DND-41 (cell line): ENCODE results near the gene CARD9.

Experiments
- ATAC-seq: fragments of 200-7000 bp; cut with Tn5 transposase; 3 replicates; pipeline ENCODE4 v1.9.1; 2021; ENCODE audit warnings: low read depth; ENCODE audit not compliant: insufficient read depth
- DNase-seq: peaks from one replicate; pipeline ENCODE4 v3.0.0-alpha.2; 2020
- H2AFZ ChIP-seq: 2 replicates; pipeline ENCODE4 v1.6.0; 2012; ENCODE audit warnings: low read depth, low read length
- H3K27ac ChIP-seq: 2 replicates; pipeline ENCODE4 v1.5.1; 2012; ENCODE audit warnings: low read length, inconsistent platforms
- H3K27me3 ChIP-seq: fragments of 200-600 bp; sonication (generic); 2 replicates; pipeline ENCODE4 v1.6.0; 2012; ENCODE audit warnings: low read length, mild to moderate bottlenecking, inconsistent platforms; ENCODE audit not compliant: insufficient read depth, poor library complexity
- H3K36me3 ChIP-seq: 2 replicates; pipeline ENCODE4 v1.5.1; 2012; ENCODE audit warnings: low read length, inconsistent platforms; ENCODE audit not compliant: insufficient read depth
- H3K4me1 ChIP-seq: 2 replicates; pipeline ENCODE4 v1.5.1; 2012; ENCODE audit warnings: mild to moderate bottlenecking, low read length; ENCODE audit not compliant: insufficient read depth
- H3K4me2 ChIP-seq: 2 replicates; pipeline ENCODE4 v1.6.0; 2012; ENCODE audit warnings: mild to moderate bottlenecking, moderate library complexity, low read length, inconsistent platforms; ENCODE audit not compliant: insufficient read depth
- H3K4me3 ChIP-seq, 2 experiments: fragments of 200-600 bp in 1 of 2; shearing (Covaris generic) in 1 of 2; 2 replicates each; pipeline ENCODE4 v1.5.1; 2012 to 2016; ENCODE audit warnings: inconsistent platforms in 2 of 2, low read length in 2 of 2, mild to moderate bottlenecking in 2 of 2, low read depth in 1 of 2, moderate library complexity in 1 of 2
- H3K79me2 ChIP-seq: 2 replicates; pipeline ENCODE4 v1.6.0; 2012; ENCODE audit warnings: low read length, inconsistent platforms; ENCODE audit not compliant: insufficient read depth
- H3K9ac ChIP-seq: 2 replicates; pipeline ENCODE4 v1.6.0; 2012; ENCODE audit warnings: low read depth, mild to moderate bottlenecking, inconsistent platforms, low read length, moderate library complexity
- H3K9me3 ChIP-seq: 2 replicates; pipeline ENCODE4 v1.5.1; 2012; ENCODE audit warnings: low read length, moderate library complexity, mild to moderate bottlenecking, inconsistent platforms; ENCODE audit not compliant: insufficient read depth, severe bottlenecking
- H4K20me1 ChIP-seq: 2 replicates; pipeline ENCODE4 v1.6.0; 2012; ENCODE audit warnings: low read length; ENCODE audit not compliant: insufficient read depth
- EZH2 ChIP-seq: IDR thresholded peaks from 3 replicates; pipeline ENCODE4 v1.6.1; 2012; ENCODE audit warnings: borderline replicate concordance, low read depth, mild to moderate bottlenecking, moderate library complexity, low read length, inconsistent platforms; ENCODE audit not compliant: severe bottlenecking
- TF ChIP-seq, protein P1 (sequence below): IDR thresholded peaks from 2 replicates; pipeline ENCODE4 v1.5.1; 2012; ENCODE audit warnings: borderline replicate concordance, low read length, moderate library complexity, mild to moderate bottlenecking; ENCODE audit not compliant: poor library complexity, severe bottlenecking; ENCODE audit errors: extremely low read depth

CARD9 gene

DNA sequence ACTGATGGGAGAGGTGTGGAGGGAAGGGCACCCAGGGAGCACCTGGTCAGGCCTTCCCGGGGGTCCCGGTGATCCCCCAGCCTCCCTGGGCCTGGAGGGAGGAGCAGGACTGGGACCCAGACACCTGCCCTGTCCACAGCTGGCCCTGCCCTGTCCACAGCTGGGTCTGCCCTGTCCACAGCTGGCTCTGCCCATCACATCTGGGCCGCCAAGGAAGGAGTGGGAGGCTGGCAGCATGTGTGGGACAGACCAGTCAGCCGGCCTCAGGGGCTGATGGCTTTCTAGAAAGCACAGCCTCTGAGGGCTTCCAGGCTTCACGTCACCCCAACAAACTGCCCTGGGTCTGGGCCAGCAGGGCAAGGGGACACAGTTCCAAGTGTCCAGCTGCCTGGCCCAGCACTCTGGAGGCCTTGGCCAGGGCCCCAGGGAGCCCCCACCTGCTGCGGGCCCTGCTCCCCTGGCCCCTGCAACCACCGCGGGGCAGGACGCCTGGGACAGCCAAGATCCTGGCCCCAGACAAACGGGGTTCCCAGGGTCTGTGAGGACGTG lies 22.1 kb downstream of the CARD9 start:
- DNase-seq: no peak
- Histone ChIP-seq H3K4me2 (no peak overlapping the region), H3K36me3 (no peaks in the 10 kb centered on the region), H4K20me1 (no peaks in the 10 kb centered on the region; the same call in 1 of the 2 replicates), H3K27ac (no peak overlapping the region), H3K9me3 (no peaks in the 10 kb centered on the region), H3K4me1 (no peaks in the 10 kb centered on the region), H3K9ac (no peak overlapping the region), H3K79me2 (no peaks in the 10 kb centered on the region), H2AFZ (no peak overlapping the region), H3K4me3 (no peak overlapping the region), H3K27me3 (no peaks in the 10 kb centered on the region)
- no peak for TF ChIP-seq EZH2
- TF ChIP-seq, protein P1, sequence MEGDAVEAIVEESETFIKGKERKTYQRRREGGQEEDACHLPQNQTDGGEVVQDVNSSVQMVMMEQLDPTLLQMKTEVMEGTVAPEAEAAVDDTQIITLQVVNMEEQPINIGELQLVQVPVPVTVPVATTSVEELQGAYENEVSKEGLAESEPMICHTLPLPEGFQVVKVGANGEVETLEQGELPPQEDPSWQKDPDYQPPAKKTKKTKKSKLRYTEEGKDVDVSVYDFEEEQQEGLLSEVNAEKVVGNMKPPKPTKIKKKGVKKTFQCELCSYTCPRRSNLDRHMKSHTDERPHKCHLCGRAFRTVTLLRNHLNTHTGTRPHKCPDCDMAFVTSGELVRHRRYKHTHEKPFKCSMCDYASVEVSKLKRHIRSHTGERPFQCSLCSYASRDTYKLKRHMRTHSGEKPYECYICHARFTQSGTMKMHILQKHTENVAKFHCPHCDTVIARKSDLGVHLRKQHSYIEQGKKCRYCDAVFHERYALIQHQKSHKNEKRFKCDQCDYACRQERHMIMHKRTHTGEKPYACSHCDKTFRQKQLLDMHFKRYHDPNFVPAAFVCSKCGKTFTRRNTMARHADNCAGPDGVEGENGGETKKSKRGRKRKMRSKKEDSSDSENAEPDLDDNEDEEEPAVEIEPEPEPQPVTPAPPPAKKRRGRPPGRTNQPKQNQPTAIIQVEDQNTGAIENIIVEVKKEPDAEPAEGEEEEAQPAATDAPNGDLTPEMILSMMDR: no peak
- ATAC-seq: no peak

DNA sequence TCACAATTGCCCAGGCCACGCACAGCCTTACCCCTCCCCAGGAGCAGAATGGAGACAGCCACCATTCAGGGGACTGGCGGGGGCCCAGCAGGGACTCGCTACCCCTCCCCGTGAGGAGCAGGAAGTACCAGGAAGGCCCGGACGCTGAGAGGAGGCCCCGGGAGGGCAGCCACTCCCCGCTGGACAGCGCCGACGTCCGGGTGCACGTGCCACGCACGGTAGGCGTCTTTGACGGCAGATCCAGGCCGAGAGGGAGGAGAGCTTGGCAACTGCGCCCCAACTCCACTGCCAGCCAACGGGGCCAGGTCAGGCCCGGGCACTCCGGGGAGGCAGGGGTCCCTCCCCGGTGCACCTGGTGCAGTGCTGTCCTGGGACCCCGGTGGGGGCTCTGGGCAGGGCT lies 23.9 kb downstream of the CARD9 start:
- Histone ChIP-seq H2AFZ (no peak overlapping the region), H3K4me1 (no peaks in the 10 kb centered on the region), H3K27me3 (no peaks in the 10 kb centered on the region), H3K9me3 (no peaks in the 10 kb centered on the region), H4K20me1 (no peaks in the 10 kb centered on the region; the same call in 1 of the 2 replicates), H3K4me2 (no peak overlapping the region), H3K27ac (no peak overlapping the region), H3K79me2 (no peaks in the 10 kb centered on the region), H3K36me3 (no peaks in the 10 kb centered on the region), H3K4me3 (no peak overlapping the region), H3K9ac (no peak overlapping the region)
- no peak for TF ChIP-seq EZH2
- TF ChIP-seq, protein P1: no peak
- no peak for ATAC-seq
- no peak for DNase-seq

DNA sequence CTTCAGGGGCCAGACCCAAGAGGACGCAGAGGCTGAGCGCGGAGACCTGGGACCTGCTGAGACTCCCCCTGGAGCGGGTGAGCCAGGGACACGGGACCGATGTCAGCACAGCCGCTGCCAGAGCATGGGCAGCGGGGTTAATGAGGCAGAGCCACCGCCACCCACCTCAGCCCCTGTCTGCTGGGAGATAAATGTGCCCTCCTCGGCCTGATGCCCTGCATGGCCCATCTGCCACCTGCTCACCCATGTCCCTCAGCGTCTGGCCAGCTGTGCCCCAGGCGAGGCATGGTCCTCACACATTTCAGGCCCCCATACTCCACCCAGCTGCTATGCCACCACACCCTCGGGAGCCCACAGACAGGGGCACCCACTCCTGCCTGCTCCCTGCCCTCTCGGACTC lies 24.8 kb downstream of the CARD9 start:
- no peaks in the 10 kb centered on the region for H3K79me2 ChIP-seq
- H3K4me1 ChIP-seq: no peaks in the 10 kb centered on the region
- H3K4me2 ChIP-seq: no peak overlapping the region
- no peaks in the 10 kb centered on the region for H3K36me3 ChIP-seq
- H4K20me1 ChIP-seq: no peaks in the 10 kb centered on the region; the same call in 1 of the 2 replicates
- no peak for ATAC-seq
- H3K9ac ChIP-seq: no peak overlapping the region
- no peaks in the 10 kb centered on the region for H3K27me3 ChIP-seq
- no peak for TF ChIP-seq EZH2
- TF ChIP-seq, protein P1: no peak
- H3K4me3 ChIP-seq: no peak overlapping the region
- DNase-seq: no peak
- H3K27ac ChIP-seq: no peak overlapping the region
- H3K9me3 ChIP-seq: no peaks in the 10 kb centered on the region
- no peak overlapping the region for H2AFZ ChIP-seq
